HG03460 (cell line): Measurements from ENCODE around the gene LRRC10.

ENCODE experiments used
- ATAC-seq: cut with Tn5 transposase; IDR thresholded peaks from one replicate; pipeline ENCODE4 v1.9.1; 2021; ENCODE audit not compliant: unreplicated experiment

The LRRC10 gene

GRCh38 chr12:69570545-69571399, 39.9 kb downstream of the LRRC10 start:
- no peak for ATAC-seq

GRCh38 chr12:69570000-69570516, 40.6 kb downstream of the LRRC10 start:
- no peak for ATAC-seq

- no peak for ATAC-seq
Observed at GRCh38 chr12:69569236-69569635, 41.5 kb downstream of the LRRC10 start.

GRCh38 chr12:69566603-69567002, 44.1 kb downstream of the LRRC10 start:
- no peak for ATAC-seq

- ATAC-seq, result no peak
Observed at GRCh38 chr12:69563166-69563762, 47.4 kb downstream of the LRRC10 start.
